HG02970 (cell line): ENCODE data around the gene COL28A1.
"Not testable (repeated sequence)": the region's sequence is repeated elsewhere in the genome, so short reads cannot be mapped to it uniquely, and the experiment has no call there.

Experiments
- ATAC-seq: cut with Tn5 transposase; IDR thresholded peaks from one replicate; pipeline ENCODE4 v1.9.1; 2021; ENCODE audit warnings: mild to moderate bottlenecking, moderate library complexity, moderate number of reproducible peaks; ENCODE audit not compliant: unreplicated experiment, low FRiP score

The COL28A1 gene

DNA sequence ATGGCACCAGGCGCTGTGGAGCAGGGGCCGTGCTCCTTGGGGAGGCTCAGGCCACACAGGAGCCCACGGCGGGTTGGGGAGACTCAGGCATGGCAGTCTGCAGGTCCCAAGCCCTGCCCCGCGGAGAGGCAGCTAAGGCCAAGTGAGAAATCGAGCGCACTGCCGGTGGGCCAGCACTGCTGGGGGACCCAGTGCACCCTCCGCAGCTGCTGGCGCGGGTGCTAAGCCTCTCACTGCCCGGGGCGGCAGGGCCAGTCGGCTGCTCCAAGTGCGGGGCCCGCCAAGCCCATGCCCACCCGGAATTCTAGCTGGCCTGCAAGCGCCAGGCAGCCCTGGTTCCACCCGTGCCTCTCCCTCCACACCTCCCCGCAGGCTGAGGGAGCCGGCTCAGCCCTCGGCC is 57.1 kb downstream of the COL28A1 start:
- no peak for ATAC-seq

DNA sequence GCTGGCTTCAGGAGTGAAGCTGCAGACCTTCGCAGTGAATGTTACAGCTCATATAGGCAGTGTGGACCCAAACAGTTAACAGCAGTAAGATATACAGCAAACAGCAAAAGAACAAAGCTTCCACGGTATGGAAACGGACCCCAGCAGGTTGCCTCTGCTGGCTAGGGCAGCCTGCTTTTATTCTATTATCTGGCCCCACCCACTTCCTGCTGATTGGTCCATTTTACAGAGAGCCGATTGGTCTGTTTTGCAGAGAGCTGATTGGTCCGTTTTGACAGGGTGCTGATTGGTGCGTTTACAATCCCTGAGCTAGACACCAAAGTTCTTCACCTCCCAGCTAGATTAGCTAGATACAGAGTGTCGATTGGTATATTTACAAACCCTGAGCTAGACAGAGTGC is 58.0 kb downstream of the COL28A1 start:
- not testable (repeated sequence) for ATAC-seq

DNA sequence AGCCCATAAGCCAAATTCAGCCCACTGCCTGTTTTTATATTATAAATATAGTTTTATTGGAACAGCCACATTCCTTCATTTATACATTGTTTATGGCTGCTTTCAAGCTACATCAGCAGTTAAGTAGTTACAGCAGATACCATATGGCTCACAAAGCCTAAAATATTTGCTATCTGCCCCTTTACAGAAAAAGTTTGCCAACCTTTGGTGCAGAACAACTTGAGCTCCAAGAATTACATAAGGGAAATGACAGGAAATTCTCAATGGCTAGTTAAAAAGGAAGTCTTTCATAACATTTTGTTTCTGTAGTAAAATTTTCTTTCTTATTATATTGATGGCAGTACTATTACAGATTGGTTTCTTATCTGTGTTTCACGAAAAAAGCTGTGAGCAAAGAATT is 59.3 kb downstream of the COL28A1 start:
- ATAC-seq, result no peak

DNA sequence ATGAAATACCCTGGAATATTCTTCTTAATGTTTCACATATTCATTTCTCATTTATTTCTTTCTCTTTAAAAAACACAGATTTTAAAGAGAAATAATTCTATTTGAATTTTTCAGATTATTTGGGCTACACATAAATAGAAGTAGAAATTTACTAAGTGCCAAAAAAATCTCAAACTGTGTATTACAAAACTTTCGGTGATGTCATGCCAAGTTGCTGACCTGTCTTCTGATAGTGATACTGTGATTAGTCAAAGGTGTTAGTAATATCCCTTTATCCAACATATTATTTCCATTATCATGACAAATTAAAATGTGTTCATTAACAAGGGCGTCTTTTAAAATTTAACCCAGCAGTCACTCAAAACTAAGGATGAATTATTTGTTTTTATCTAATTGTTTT is 60.1 kb downstream of the COL28A1 start:
- no peak for ATAC-seq

DNA sequence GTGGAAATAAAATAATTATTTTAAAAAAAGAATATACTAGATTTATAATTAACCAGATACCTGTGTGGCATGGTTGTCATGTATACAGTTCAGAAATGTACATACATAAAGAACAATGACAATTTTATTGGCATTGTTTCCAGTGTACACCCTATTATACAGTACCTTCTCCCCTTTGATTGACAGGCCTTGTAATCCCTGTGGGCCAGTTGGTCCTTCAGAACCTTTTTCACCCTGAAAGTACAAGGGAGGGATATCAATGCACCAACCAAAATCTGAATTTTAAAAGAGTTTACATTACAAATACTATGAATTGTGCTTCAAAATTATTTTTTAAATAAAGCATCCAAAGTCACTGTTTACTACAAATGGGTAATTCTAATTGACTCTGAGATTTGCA is 61.2 kb downstream of the COL28A1 start:
- no peak for ATAC-seq

DNA sequence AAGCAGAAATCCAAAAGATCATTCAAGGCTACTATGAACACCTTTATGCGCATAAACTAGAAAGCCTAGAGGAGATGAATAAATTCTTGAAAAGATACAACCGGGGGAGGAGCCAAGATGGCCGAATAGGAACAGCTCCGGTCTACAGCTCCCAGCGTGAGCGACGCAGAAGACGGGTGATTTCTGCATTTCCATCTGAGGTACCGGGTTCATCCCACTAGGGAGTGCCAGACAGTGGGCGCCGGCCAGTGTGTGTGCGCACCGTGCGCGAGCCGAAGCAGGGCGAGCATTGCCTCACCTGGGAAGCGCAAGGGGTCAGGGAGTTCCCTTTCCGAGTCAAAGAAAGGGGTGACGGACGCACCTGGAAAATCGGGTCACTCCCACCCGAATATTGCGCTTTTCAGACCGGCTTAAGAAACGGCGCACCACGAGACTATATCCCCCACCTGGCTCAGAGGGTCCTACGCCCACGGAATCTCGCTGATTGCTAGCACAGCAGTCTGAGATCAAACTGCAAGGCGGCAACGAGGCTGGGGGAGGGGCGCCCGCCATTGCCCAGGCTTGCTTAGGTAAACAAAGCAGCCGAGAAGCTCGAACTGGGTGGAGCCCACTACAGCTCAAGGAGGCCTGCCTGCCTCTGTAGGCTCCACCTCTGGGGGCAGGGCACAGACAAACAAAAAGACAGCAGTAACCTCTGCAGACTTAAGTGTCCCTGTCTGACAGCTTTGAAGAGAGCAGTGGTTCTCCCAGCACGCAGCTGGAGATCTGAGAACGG is 70.5 kb downstream of the COL28A1 start:
- ATAC-seq, result not testable (repeated sequence)

DNA sequence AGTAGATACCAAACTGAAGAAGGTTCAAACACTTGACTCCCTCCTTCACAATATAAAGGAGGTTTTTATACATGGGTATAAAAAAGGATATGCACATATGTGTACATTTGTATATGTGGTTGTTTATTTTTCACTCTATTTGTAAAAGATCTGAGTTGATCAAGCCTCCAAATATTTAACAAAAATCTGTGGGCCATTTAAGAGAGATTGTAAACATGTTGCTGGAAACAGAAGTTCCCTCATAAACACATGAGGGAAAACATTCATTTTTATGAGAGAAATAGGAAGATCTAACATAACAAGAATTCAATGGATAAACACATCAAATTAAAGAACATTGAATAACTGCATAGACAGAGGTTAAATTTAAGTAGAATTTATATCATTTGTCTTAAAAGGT is 81.7 kb downstream of the COL28A1 start:
- ATAC-seq, result no peak

DNA sequence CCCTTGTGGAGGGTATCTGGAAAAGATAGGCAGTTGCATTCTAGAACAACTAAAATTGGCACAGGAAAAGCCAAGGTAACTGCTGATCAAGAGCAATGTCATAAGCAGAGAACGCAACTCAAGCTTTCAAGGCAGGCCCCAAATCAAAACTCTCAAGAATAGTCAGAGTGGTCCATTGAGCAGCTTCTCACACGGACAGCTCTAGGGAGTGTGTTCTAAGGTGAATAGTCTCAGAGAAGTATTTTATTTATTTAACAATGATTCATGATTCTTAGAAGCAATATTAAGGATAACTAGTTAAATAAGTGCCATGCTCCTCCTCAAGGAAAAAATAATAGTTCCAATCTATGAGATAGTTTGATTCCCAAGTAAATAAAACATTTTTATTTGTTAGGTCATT is 83.0 kb downstream of the COL28A1 start:
- no peak for ATAC-seq

DNA sequence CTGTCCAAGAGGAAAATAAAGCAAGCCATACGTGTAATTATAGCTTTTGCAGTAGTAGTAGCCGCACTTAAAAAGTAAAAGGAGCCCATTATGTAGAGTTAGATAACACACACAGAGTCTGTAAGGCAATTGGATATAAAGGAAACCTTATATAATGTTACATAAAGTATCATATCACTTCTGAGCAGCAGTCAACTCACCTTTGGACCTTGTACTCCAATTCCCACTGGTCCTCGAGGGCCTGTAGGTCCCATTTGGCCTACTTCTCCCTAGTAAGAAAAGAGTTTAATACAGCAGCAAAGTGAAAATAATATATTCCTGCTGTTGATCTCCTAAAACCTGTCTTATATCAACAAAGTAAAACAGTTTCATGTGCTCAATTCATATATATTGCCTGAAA is 83.6 kb downstream of the COL28A1 start:
- no peak for ATAC-seq

DNA sequence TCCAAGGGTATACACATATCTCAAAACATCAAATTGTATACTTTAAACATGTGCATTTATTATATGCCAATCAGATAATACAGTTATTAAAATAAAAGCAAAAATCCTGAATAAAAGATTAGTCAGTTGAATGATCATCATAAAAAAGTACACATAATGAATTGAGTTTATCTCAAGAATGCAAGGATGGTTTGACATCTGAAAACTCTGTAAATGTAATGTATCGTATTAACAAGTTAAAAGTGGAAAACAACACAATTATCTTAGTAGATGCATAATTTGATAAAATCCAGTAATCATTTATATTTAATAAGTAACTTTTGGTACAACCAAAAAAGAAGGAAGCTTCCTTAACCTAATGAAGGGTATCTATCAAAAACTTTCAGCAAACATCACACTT is 86.6 kb downstream of the COL28A1 start:
- ATAC-seq, result no peak

DNA sequence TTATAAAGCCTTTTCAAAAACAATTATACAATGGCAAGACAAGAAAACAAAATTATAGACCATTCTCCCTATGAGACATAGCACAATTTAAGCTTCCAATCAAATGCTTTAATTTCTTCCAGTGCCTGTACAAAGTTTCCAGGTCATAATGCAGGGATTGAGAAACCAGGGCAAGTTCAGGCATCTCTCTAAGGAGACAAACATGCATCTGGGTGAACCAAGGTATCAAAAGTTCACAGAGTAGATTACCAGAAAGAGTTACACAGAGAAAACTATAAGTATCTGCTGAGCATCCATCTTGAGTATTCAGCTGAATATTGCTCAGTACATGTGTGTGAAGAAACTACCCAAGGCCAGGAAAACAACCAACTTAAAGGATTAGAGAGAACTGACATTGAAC is 89.1 kb downstream of the COL28A1 start:
- ATAC-seq, result no peak

DNA sequence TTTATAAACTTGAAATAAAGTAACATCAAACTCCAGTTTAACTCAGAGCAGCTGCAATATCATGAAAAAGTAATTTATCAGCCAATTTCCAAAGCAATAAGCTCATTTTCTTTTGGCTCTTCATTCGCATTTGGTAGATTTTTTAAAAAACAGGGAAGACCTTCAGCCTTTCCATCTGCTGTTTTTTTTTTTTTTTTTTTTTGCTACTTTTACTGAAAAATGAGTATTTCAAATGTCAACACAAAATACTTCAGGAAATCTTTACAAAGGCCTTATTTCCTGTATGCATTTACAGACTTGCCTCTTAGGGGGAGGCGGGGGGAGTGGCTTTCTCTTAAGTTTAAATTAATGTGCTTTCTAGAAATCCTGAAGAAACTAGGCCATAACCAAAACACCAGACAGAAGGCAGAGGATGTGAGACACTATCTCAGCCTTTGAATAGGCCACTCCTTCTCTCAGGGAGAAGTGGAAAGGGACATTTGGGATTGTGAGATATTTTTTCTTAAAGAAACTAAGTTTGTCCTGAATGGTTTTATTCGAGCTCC is 91.8 kb downstream of the COL28A1 start:
- ATAC-seq, result no peak

DNA sequence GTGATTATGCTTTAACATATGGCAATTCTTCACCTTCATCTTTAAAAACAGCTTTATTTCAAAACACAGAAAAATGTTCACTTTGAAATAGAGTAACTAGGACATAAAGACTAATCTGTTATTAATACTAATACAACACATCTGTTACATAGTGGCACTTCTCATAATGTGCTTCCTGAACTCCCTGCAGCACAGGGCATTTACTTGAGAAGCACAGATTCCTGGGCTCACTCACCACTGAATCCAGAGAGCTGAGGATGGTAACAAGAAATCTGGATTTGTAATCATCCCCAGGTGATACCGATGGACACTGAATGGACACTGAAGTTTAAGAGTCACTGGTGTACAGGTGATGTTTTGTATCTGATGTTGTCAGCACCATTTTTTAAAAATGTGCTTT is 96.1 kb downstream of the COL28A1 start:
- no peak for ATAC-seq

DNA sequence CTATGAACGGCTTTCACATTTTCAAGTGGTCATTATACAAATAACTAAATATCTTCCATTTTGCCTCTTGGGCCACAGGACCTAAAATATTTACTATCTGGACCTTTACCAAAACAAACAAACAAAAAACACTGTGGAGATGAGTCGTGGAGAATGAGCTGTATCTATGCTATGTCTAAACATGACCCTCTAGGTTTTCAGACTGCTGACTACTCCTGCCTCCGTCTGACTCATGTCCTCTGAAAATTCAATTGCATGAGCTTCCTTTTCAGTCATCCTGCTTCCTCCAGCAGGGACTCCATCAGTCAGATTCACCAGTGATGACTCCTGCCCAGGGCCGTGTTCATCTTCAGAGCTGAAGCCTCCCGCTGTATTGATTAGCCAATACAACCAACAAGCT is 96.8 kb downstream of the COL28A1 start:
- no peak for ATAC-seq

DNA sequence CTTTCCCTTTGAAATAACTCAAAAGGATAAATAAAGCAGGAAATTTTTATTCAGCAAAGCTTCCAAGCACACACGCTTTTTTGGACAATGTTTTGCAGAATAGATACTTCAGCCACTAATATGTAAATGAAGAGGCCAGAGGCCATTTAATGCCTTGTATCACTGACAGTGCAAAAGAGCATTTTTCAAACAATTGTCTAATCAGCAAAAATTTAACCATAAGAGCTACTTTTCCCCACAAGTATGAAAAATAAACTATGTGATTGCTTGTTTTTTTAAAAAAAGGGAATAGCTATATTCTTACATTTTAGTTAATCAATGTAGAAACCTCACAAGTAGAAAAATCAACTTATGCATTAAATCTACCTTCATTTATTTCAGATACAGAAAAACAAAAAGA is 99.7 kb downstream of the COL28A1 start:
- no peak for ATAC-seq

DNA sequence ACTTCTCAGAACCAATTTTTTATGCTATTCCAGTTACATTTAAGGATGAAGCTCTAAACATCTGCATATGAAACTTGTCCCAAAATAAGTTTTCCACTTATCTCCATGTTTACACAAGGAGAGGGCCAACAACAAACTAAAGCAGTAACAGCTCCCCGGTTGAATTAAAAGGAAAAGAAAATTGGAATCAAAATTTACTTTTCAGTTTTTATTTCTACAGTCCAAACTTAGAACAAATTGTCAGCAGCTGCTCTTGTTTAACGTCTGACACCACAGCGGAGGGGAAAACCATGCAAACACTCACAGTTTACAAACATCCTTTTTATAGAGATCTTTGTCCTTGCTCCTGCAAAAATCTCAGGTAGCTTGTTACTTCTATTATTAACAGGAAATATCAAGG is 101.3 kb downstream of the COL28A1 start:
- no peak for ATAC-seq

DNA sequence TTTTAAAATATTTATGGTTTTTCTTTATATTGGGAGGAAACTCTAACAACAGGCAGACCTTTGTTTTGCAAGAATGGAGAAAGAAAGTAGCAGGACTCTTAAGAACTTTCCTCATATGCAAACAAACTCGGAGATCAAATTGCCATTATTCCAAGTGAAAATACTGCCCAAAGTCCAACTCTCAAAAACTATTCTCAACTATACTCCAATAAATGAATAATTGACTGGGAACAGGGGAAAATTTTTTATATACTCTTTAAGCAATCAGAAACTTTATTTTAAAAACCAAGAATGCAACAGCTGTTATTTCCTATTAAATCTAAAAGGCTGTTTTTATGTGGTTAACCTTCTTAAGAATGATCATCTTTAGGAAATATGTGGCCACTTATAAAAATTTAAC is 101.9 kb downstream of the COL28A1 start:
- ATAC-seq, result no peak

DNA sequence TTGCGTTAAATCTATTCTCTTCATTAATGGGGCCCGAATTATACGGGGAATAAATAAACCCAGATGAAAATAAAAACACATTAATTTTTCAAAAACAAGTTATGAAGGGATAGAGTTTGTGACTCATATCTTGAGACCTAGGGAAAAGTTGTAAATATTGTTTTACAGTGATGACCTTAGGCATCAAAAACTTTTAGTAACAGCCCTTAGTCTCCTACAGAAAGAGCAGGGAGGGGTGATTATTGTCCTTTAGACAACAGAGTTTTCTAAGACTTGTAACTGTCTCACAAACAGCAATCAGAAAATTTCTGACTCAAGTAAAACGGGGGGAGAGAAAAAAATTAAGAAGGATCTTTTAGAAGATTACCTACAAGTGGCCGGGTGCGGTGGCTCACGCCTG is 102.7 kb downstream of the COL28A1 start:
- no peak for ATAC-seq

DNA sequence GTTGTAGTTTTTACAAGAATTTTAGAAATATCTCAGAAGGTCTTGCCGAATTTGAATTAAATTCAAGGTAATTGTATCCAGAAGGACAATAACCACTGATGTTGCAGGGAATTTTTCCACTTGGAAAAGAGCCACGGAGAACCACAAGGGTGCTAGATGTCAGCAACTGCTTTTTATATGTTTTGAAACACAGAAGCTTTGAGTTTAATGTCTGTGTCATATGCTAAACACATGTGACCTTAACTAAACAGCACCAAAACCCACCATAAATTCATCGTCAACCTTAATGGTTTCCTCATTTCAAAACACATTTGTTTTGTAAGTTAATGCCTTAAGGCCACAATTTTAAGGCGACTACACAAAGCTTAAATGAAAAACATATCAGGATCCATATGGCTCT is 106.9 kb downstream of the COL28A1 start:
- no peak for ATAC-seq

DNA sequence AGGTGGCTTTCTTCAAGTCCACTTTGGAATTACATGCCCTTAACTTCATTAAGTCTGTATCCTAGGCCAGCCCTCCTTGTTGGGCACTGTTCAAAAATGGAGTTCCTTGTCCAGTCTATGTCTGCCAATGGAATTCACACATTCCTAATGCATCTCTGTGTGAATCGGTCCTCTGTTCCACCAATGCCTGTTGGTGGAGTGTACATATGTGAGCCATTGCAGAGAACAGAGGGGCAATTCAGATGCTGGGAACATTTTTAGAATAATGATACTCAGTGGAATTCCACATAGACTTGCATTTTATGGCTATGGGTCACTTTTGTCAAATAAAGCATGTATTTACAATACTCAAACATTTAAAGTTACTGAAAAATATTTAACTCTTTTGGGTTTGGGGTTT is 108.3 kb downstream of the COL28A1 start:
- no peak for ATAC-seq

DNA sequence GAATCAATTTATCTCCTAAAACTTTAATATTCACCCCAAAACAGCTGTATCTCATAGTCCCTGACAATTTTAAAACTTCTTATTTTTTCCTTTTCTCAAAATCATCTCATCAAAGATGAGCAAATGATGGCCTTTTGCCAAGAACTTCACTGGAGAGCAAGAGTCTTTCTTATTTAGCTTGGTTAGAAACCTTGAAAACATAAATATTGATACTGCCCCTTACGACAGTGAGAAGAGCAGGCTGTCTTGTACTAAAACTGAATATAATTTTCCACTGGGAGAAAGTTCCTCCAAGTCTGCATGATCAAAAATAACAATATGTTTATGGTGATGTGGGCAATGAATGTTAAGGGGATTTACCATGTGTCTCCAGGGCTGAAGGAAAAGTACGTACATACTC is 109.0 kb downstream of the COL28A1 start:
- ATAC-seq, result no peak

DNA sequence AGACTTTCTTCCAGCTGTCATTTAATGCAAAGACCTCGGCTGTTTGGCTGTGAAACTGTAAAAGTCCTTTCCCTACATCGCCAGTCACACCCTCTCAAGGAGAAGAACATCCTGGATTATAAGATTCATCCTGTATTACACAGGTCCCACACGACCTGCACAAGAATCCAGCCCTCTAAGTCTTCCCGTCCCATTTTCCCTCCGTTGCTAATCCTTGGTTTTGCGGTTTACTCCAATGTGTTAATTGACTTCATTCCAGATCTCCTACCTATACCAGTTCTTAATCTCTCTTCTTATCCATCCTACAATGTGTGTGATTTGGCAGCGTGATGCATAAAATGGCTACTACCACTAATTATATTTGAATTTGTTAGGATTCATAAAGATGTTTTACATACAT is 110.4 kb downstream of the COL28A1 start:
- no peak for ATAC-seq
